Measurements from ENCODE around the gene SORCS1.

DNA sequence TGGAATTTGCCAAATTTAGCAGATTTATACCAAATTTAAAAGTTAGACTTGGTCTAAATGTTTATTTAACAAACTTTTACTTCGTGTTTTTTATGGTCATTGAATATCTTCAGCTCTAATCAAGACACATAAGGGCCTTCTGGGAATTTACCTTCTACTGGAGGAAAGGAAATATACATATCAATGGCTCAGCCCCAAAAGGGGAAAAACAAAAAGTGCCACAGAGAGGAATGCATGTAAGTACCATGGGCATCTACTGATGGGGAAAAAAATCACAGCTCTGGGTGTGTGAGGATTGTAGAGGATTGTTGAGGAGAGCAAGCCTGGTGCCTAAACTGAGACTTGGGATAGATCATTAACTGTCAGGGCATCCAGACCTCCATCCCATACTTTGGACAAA lies 260.3 kb downstream of the SORCS1 start:
- TF ChIP-seq, protein P1, sequence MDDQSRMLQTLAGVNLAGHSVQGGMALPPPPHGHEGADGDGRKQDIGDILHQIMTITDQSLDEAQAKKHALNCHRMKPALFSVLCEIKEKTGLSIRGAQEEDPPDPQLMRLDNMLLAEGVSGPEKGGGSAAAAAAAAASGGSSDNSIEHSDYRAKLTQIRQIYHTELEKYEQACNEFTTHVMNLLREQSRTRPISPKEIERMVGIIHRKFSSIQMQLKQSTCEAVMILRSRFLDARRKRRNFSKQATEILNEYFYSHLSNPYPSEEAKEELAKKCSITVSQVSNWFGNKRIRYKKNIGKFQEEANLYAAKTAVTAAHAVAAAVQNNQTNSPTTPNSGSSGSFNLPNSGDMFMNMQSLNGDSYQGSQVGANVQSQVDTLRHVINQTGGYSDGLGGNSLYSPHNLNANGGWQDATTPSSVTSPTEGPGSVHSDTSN (CRISPR knock-in tag; IDR thresholded peaks at IDR 0.05; ENCODE audit: borderline replicate concordance), result no peak
- TF ChIP-seq, protein P2, sequence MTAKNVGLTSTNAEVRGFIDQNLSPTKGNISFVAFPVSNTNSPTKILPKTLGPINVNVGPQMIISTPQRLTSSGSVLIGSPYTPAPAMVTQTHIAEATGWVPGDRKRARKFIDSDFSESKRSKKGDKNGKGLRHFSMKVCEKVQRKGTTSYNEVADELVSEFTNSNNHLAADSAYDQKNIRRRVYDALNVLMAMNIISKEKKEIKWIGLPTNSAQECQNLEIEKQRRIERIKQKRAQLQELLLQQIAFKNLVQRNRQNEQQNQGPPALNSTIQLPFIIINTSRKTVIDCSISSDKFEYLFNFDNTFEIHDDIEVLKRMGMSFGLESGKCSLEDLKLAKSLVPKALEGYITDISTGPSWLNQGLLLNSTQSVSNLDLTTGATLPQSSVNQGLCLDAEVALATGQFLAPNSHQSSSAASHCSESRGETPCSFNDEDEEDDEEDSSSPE (CRISPR knock-in tag; IDR thresholded peaks at IDR 0.05), result no peak
- TF ChIP-seq KLF13 (CRISPR knock-in tag; IDR thresholded peaks at IDR 0.05) (no peak), SIN3A (IDR thresholded peaks at IDR 0.05; ENCODE audit: borderline replicate concordance, low read depth, low read length) (no peak), IRF2 (CRISPR knock-in tag; IDR thresholded peaks at IDR 0.05) (no peak), SRF (IDR thresholded peaks at IDR 0.05; ENCODE audit: low read depth, low read length) (no peak)
- TF ChIP-seq, protein P3, sequence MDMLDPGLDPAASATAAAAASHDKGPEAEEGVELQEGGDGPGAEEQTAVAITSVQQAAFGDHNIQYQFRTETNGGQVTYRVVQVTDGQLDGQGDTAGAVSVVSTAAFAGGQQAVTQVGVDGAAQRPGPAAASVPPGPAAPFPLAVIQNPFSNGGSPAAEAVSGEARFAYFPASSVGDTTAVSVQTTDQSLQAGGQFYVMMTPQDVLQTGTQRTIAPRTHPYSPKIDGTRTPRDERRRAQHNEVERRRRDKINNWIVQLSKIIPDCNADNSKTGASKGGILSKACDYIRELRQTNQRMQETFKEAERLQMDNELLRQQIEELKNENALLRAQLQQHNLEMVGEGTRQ (IDR thresholded peaks at IDR 0.05; ENCODE audit: low read depth, low read length), result no peak
- TF ChIP-seq, protein P3 (CRISPR knock-in tag; IDR thresholded peaks at IDR 0.05; ENCODE audit: borderline replicate concordance), result no peak
- TF ChIP-seq, protein P4, sequence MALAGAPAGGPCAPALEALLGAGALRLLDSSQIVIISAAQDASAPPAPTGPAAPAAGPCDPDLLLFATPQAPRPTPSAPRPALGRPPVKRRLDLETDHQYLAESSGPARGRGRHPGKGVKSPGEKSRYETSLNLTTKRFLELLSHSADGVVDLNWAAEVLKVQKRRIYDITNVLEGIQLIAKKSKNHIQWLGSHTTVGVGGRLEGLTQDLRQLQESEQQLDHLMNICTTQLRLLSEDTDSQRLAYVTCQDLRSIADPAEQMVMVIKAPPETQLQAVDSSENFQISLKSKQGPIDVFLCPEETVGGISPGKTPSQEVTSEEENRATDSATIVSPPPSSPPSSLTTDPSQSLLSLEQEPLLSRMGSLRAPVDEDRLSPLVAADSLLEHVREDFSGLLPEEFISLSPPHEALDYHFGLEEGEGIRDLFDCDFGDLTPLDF (CRISPR knock-in tag; IDR thresholded peaks at IDR 0.05), result no peak

All from HepG2 (cell line).